ENCODE measurements around the gene LDLRAD2. TPM values are rescaled to one million over a fixed set of nuclear protein-coding genes. Genes with fewer than 3 reads are reported as not detected.

LDLRAD2 gene
- total RNA-seq, 1 experiment from 2014 or later = 1.0 TPM

GRCh38 chr1:21871943-21872342, 59.9 kb downstream of the LDLRAD2 start:
- no peak overlapping the region for H2BK15ac ChIP-seq (ENCODE audit: low read depth, low read length)
- TF ChIP-seq CTCF (conservative IDR thresholded peaks at IDR 0.05) = no peak
- H3K18ac ChIP-seq (ENCODE audit: insufficient read length, low read depth, low read length) = no peak overlapping the region
- H3K4me1 ChIP-seq (ENCODE audit: insufficient read depth, low read length) = no peaks in the 10 kb centered on the region
- no peak overlapping the region for H3K27ac ChIP-seq (ENCODE audit: insufficient read length, low read depth, low read length)
- peaks cover 5 to 16% of the 10 kb centered on the region in 2 experiments for H3K4me1 Mint-ChIP-seq
- no peak overlapping the region for H3K56ac ChIP-seq (ENCODE audit: insufficient read length, low read depth, low read length)
- H3K27ac Mint-ChIP-seq = peak overlapping the region in 2 of 3 experiments; percentile 27 to 88; a peak in 2 of 7 replicates
- no peaks in the 10 kb centered on the region for H3K9me3 Mint-ChIP-seq
- no peak overlapping the region for H2BK20ac ChIP-seq (ENCODE audit: low read depth, low read length, poor library complexity, severe bottlenecking)
- no peak overlapping the region for H3K4me2 ChIP-seq (ENCODE audit: insufficient read depth, insufficient read length, low read length)
- H4K20me1 ChIP-seq (ENCODE audit: control insufficient read depth, insufficient read depth, insufficient read length) = no peaks in the 10 kb centered on the region
- H3K27me3 Mint-ChIP-seq (ENCODE audit: low read depth) = no peaks in the 10 kb centered on the region
- no peak overlapping the region for H3T11ph ChIP-seq (ENCODE audit: low read length)
- peaks cover 16 to 64% (median 49%) of the 10 kb centered on the region in 3 experiments for H3K36me3 Mint-ChIP-seq (ENCODE audit: insufficient read depth in 1 of 3, low read depth in 3 of 3)
- no peak overlapping the region for H3K4ac ChIP-seq (ENCODE audit: low read depth, low read length)
- no peak overlapping the region for H3K4me3 Mint-ChIP-seq
- WGBS (ENCODE audit: extremely low coverage, insufficient read length, low lambda C conversion rate) = no CpG with 5 or more reads among the region's 13 CpGs
- H3K23me2 ChIP-seq (ENCODE audit: insufficient read length, low read depth, low read length, poor library complexity, severe bottlenecking) = no peaks in the 10 kb centered on the region
- H4K5ac ChIP-seq (ENCODE audit: insufficient read length, low read depth, low read length) = no peak overlapping the region
- H2BK12ac ChIP-seq (ENCODE audit: insufficient read length, low read depth, low read length) = no peak overlapping the region
- no peaks in the 10 kb centered on the region for H3K27me3 ChIP-seq (ENCODE audit: insufficient read depth, low read length)
- no peaks in the 10 kb centered on the region for H3K79me1 ChIP-seq (ENCODE audit: insufficient read depth, low read depth, low read length, poor library complexity, severe bottlenecking)
- DNase-seq = no peak
- H4K91ac ChIP-seq (ENCODE audit: insufficient read length, low read depth, low read length) = no peak overlapping the region
- H2AK5ac ChIP-seq (ENCODE audit: insufficient read length, low read length) = no peak overlapping the region
- no peak overlapping the region for H2BK120ac ChIP-seq (ENCODE audit: low read depth, low read length, poor library complexity, severe bottlenecking)
- no peak overlapping the region for H2BK5ac ChIP-seq (ENCODE audit: insufficient read length, low read length)
- H2AFZ ChIP-seq (ENCODE audit: low read length) = no peak overlapping the region
- H3K23ac ChIP-seq (ENCODE audit: insufficient read length, low read depth, low read length) = no peak overlapping the region
- no peaks in the 10 kb centered on the region for H3K9me3 ChIP-seq (ENCODE audit: control insufficient read depth, low read depth, low read length)
- H4K8ac ChIP-seq (replicated peaks; ENCODE audit: insufficient read length, low read depth, low read length) = no peak overlapping the region
- no peak overlapping the region for H3K9ac ChIP-seq (ENCODE audit: extremely low read depth, insufficient read length, low read length)
- H3K79me2 ChIP-seq (ENCODE audit: insufficient read depth, low read length) = no peaks in the 10 kb centered on the region
- no peak overlapping the region for H3K14ac ChIP-seq (ENCODE audit: insufficient read depth, low read length)
